Embryonic facial prominence (tissue), 1 donor: Measurements from ENCODE around the gene ADARB1.

Experiments used
- DNase-seq: peaks from one replicate; pipeline ENCODE4 v3.0.0-alpha.2; 2016; ENCODE audit errors: extremely low spot score

Gene ADARB1

GRCh38 chr21:45167796-45168222 lies 93.4 kb downstream of the ADARB1 start:
- DNase-seq = no peak

- no peak for DNase-seq
Observed at GRCh38 chr21:45168522-45168921, 94.1 kb downstream of the ADARB1 start.

- DNase-seq = no peak
Observed at GRCh38 chr21:45169001-45169400, 94.6 kb downstream of the ADARB1 start.

GRCh38 chr21:45169682-45170081 lies 95.3 kb downstream of the ADARB1 start:
- DNase-seq = no peak

GRCh38 chr21:45170987-45171386 lies 96.6 kb downstream of the ADARB1 start:
- no peak for DNase-seq

GRCh38 chr21:45172420-45172819 lies 98.0 kb downstream of the ADARB1 start:
- DNase-seq = no peak

GRCh38 chr21:45175326-45176095 lies 101.1 kb downstream of the ADARB1 start:
- no peak for DNase-seq

- no peak for DNase-seq
Observed at GRCh38 chr21:45176141-45176540, 101.8 kb downstream of the ADARB1 start.

- no peak for DNase-seq
Observed at GRCh38 chr21:45177039-45177438, 102.7 kb downstream of the ADARB1 start.

- no peak for DNase-seq
Observed at GRCh38 chr21:45178070-45178608, 103.8 kb downstream of the ADARB1 start.

GRCh38 chr21:45178971-45179370 lies 104.6 kb downstream of the ADARB1 start:
- DNase-seq = no peak

- no peak for DNase-seq
Observed at GRCh38 chr21:45179568-45180245, 105.3 kb downstream of the ADARB1 start.

GRCh38 chr21:45180246-45180599 lies 105.8 kb downstream of the ADARB1 start:
- no peak for DNase-seq

- no peak for DNase-seq
Observed at GRCh38 chr21:45182958-45183357, 108.6 kb downstream of the ADARB1 start.

- no peak for DNase-seq
Observed at GRCh38 chr21:45183852-45184251, 109.5 kb downstream of the ADARB1 start.

GRCh38 chr21:45184869-45185268 lies 110.5 kb downstream of the ADARB1 start:
- DNase-seq = no peak

- no peak for DNase-seq
Observed at GRCh38 chr21:45186709-45187108, 112.3 kb downstream of the ADARB1 start.

- DNase-seq = no peak
Observed at GRCh38 chr21:45187646-45188045, 113.3 kb downstream of the ADARB1 start.

GRCh38 chr21:45190013-45190412 lies 115.6 kb downstream of the ADARB1 start:
- no peak for DNase-seq

- no peak for DNase-seq
Observed at GRCh38 chr21:45192332-45192731, 118.0 kb downstream of the ADARB1 start.

GRCh38 chr21:45196620-45197019 lies 122.2 kb downstream of the ADARB1 start:
- DNase-seq = no peak

GRCh38 chr21:45199201-45199600 lies 124.8 kb downstream of the ADARB1 start:
- DNase-seq = no peak

GRCh38 chr21:45200031-45200430 lies 125.7 kb downstream of the ADARB1 start:
- no peak for DNase-seq
